GM23338 (cell line): ENCODE measurements around the gene MACROD1.

Experiments used
- CREB1 ChIP-seq: fragments of 250-450 bp; sonication (Bioruptor Pico); IDR thresholded peaks from 2 replicates; pipeline ENCODE4 v1.5.0; 2020; ENCODE audit warnings: low read depth, mild to moderate bottlenecking, moderate library complexity
- EZH2 ChIP-seq: fragments of 200-600 bp; sonication (generic); IDR thresholded peaks from one replicate; pipeline ENCODE4 v1.8.0; 2017; ENCODE audit warnings: antibody characterized with exemption, mild to moderate bottlenecking, low read depth; ENCODE audit not compliant: unreplicated experiment
- EZH2phosphoT487 ChIP-seq: fragments of 200-600 bp; sonication (generic); IDR thresholded peaks from one replicate; pipeline ENCODE4 v1.8.1; 2018; ENCODE audit warnings: antibody characterized with exemption; ENCODE audit not compliant: unreplicated experiment
- JUNB ChIP-seq: IDR thresholded peaks from one replicate; pipeline ENCODE4 v1.6.1; 2016; ENCODE audit warnings: antibody characterized with exemption; ENCODE audit not compliant: unreplicated experiment
- POLR2AphosphoS5 ChIP-seq: IDR thresholded peaks from 2 replicates; pipeline ENCODE4 v1.6.1; 2016; ENCODE audit warnings: antibody characterized with exemption, low read depth
- STAT1 ChIP-seq: IDR thresholded peaks from one replicate; pipeline ENCODE4 v1.6.1; 2016; ENCODE audit warnings: antibody characterized with exemption; ENCODE audit not compliant: unreplicated experiment
- ZNF114 ChIP-seq: fragments of 250-450 bp; sonication (Bioruptor Pico); IDR thresholded peaks from 2 replicates; pipeline ENCODE4 v1.5.0; 2020; ENCODE audit warnings: mild to moderate bottlenecking, moderate library complexity
- TF ChIP-seq, protein P1 (sequence below), 2 experiments: fragments of 200-600 bp in 1 of 2; sonication (generic) in 1 of 2; conservative IDR thresholded peaks; 2 replicates each; pipeline versions ENCODE4 v1.5.1 to v1.6.1; 2016 to 2017; ENCODE audit warnings: antibody characterized with exemption in 2 of 2, low read depth in 2 of 2, mild to moderate bottlenecking in 2 of 2, moderate library complexity in 1 of 2
- TF ChIP-seq, protein P2 (sequence below): IDR thresholded peaks from one replicate; pipeline ENCODE4 v1.6.1; 2018; ENCODE audit warnings: antibody characterized with exemption; ENCODE audit not compliant: unreplicated experiment
- TF ChIP-seq, protein P3 (sequence below): IDR thresholded peaks from 2 replicates; pipeline ENCODE4 v1.6.1; 2016; ENCODE audit warnings: antibody characterized with exemption
- TF ChIP-seq, protein P4 (sequence below): fragments of 250-450 bp; sonication (Bioruptor Pico); IDR thresholded peaks from 2 replicates; pipeline ENCODE4 v1.5.0; 2020; ENCODE audit warnings: mild to moderate bottlenecking, moderate library complexity

DNA sequence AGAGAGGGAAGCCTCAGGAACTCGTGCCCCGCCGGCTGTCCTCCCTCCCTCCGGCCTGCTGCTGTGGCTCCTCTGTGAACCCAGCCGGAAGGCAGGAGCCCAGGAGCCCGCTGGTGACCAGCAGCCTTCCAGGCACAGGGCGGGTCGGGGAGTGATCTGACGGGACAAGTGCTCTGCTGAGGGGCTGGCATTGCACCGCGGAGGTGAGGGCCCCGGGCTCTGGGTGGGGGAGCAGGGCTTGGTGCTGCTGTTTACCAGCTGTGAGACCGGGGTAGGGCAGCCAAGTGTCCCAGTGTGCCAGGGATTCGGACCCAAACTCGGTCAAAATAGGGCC is 76.9 kb downstream of the MACROD1 start:
- TF ChIP-seq, protein P1, sequence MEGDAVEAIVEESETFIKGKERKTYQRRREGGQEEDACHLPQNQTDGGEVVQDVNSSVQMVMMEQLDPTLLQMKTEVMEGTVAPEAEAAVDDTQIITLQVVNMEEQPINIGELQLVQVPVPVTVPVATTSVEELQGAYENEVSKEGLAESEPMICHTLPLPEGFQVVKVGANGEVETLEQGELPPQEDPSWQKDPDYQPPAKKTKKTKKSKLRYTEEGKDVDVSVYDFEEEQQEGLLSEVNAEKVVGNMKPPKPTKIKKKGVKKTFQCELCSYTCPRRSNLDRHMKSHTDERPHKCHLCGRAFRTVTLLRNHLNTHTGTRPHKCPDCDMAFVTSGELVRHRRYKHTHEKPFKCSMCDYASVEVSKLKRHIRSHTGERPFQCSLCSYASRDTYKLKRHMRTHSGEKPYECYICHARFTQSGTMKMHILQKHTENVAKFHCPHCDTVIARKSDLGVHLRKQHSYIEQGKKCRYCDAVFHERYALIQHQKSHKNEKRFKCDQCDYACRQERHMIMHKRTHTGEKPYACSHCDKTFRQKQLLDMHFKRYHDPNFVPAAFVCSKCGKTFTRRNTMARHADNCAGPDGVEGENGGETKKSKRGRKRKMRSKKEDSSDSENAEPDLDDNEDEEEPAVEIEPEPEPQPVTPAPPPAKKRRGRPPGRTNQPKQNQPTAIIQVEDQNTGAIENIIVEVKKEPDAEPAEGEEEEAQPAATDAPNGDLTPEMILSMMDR (conservative IDR thresholded peaks at IDR 0.05; ENCODE audit: low read depth in 2 of 2) = no peak
- TF ChIP-seq POLR2AphosphoS5 (no peak), EZH2phosphoT487 (no peak), EZH2 (no peak), ZNF114 (CRISPR knock-in tag) (no peak), JUNB (no peak), STAT1 (no peak), CREB1 (CRISPR knock-in tag) (no peak)
- TF ChIP-seq, protein P2, sequence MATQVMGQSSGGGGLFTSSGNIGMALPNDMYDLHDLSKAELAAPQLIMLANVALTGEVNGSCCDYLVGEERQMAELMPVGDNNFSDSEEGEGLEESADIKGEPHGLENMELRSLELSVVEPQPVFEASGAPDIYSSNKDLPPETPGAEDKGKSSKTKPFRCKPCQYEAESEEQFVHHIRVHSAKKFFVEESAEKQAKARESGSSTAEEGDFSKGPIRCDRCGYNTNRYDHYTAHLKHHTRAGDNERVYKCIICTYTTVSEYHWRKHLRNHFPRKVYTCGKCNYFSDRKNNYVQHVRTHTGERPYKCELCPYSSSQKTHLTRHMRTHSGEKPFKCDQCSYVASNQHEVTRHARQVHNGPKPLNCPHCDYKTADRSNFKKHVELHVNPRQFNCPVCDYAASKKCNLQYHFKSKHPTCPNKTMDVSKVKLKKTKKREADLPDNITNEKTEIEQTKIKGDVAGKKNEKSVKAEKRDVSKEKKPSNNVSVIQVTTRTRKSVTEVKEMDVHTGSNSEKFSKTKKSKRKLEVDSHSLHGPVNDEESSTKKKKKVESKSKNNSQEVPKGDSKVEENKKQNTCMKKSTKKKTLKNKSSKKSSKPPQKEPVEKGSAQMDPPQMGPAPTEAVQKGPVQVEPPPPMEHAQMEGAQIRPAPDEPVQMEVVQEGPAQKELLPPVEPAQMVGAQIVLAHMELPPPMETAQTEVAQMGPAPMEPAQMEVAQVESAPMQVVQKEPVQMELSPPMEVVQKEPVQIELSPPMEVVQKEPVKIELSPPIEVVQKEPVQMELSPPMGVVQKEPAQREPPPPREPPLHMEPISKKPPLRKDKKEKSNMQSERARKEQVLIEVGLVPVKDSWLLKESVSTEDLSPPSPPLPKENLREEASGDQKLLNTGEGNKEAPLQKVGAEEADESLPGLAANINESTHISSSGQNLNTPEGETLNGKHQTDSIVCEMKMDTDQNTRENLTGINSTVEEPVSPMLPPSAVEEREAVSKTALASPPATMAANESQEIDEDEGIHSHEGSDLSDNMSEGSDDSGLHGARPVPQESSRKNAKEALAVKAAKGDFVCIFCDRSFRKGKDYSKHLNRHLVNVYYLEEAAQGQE = no peak
- TF ChIP-seq, protein P3, sequence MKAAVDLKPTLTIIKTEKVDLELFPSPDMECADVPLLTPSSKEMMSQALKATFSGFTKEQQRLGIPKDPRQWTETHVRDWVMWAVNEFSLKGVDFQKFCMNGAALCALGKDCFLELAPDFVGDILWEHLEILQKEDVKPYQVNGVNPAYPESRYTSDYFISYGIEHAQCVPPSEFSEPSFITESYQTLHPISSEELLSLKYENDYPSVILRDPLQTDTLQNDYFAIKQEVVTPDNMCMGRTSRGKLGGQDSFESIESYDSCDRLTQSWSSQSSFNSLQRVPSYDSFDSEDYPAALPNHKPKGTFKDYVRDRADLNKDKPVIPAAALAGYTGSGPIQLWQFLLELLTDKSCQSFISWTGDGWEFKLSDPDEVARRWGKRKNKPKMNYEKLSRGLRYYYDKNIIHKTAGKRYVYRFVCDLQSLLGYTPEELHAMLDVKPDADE = no peak
- TF ChIP-seq, protein P4, sequence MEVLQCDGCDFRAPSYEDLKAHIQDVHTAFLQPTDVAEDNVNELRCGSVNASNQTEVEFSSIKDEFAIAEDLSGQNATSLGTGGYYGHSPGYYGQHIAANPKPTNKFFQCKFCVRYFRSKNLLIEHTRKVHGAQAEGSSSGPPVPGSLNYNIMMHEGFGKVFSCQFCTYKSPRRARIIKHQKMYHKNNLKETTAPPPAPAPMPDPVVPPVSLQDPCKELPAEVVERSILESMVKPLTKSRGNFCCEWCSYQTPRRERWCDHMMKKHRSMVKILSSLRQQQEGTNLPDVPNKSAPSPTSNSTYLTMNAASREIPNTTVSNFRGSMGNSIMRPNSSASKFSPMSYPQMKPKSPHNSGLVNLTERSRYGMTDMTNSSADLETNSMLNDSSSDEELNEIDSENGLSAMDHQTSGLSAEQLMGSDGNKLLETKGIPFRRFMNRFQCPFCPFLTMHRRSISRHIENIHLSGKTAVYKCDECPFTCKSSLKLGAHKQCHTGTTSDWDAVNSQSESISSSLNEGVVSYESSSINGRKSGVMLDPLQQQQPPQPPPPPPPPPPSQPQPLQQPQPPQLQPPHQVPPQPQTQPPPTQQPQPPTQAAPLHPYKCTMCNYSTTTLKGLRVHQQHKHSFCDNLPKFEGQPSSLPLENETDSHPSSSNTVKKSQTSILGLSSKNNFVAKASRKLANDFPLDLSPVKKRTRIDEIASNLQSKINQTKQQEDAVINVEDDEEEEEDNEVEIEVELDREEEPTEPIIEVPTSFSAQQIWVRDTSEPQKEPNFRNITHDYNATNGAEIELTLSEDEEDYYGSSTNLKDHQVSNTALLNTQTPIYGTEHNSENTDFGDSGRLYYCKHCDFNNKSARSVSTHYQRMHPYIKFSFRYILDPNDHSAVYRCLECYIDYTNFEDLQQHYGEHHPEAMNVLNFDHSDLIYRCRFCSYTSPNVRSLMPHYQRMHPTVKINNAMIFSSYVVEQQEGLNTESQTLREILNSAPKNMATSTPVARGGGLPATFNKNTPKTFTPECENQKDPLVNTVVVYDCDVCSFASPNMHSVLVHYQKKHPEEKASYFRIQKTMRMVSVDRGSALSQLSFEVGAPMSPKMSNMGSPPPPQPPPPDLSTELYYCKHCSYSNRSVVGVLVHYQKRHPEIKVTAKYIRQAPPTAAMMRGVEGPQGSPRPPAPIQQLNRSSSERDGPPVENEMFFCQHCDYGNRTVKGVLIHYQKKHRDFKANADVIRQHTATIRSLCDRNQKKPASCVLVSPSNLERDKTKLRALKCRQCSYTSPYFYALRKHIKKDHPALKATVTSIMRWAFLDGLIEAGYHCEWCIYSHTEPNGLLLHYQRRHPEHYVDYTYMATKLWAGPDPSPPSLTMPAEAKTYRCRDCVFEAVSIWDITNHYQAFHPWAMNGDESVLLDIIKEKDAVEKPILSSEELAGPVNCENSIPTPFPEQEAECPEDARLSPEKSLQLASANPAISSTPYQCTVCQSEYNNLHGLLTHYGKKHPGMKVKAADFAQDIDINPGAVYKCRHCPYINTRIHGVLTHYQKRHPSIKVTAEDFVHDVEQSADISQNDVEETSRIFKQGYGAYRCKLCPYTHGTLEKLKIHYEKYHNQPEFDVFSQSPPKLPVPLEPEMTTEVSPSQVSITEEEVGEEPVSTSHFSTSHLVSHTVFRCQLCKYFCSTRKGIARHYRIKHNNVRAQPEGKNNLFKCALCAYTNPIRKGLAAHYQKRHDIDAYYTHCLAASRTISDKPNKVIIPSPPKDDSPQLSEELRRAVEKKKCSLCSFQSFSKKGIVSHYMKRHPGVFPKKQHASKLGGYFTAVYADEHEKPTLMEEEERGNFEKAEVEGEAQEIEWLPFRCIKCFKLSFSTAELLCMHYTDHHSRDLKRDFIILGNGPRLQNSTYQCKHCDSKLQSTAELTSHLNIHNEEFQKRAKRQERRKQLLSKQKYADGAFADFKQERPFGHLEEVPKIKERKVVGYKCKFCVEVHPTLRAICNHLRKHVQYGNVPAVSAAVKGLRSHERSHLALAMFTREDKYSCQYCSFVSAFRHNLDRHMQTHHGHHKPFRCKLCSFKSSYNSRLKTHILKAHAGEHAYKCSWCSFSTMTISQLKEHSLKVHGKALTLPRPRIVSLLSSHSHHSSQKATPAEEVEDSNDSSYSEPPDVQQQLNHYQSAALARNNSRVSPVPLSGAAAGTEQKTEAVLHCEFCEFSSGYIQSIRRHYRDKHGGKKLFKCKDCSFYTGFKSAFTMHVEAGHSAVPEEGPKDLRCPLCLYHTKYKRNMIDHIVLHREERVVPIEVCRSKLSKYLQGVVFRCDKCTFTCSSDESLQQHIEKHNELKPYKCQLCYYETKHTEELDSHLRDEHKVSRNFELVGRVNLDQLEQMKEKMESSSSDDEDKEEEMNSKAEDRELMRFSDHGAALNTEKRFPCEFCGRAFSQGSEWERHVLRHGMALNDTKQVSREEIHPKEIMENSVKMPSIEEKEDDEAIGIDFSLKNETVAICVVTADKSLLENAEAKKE (CRISPR knock-in tag) = no peak
